ENCODE data around the gene MYO5B.

DNA sequence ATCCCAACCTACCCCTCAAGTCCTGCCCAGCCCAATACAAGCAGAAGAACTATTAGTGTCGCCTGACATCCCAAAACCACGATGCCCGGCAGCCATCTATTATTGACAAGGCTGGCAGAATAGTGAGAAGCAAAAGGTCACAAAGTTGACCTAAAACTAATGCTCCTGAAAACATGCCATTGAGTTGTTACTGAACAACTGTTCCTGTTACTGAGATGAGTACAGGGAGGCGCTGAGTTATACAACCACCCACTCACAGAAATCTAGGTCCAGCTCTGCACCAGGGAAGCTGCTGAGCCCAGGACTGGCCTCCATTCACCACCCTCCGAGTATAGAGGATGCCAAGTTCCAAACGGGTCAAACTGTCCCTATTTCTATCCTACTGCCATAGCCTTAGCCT, 201.6 kb downstream of the MYO5B start:
- TF ChIP-seq, protein P1, sequence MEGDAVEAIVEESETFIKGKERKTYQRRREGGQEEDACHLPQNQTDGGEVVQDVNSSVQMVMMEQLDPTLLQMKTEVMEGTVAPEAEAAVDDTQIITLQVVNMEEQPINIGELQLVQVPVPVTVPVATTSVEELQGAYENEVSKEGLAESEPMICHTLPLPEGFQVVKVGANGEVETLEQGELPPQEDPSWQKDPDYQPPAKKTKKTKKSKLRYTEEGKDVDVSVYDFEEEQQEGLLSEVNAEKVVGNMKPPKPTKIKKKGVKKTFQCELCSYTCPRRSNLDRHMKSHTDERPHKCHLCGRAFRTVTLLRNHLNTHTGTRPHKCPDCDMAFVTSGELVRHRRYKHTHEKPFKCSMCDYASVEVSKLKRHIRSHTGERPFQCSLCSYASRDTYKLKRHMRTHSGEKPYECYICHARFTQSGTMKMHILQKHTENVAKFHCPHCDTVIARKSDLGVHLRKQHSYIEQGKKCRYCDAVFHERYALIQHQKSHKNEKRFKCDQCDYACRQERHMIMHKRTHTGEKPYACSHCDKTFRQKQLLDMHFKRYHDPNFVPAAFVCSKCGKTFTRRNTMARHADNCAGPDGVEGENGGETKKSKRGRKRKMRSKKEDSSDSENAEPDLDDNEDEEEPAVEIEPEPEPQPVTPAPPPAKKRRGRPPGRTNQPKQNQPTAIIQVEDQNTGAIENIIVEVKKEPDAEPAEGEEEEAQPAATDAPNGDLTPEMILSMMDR (IDR thresholded peaks at IDR 0.05), result no peak
- no peak for TF ChIP-seq ZFX (IDR thresholded peaks at IDR 0.05; ENCODE audit: borderline replicate concordance)

All from 22Rv1 (cell line).